Liver (tissue), 9 donors: ENCODE results near the gene RAD51B. TPM values are rescaled to one million over a fixed set of nuclear protein-coding genes. Genes with fewer than 3 reads are reported as not detected.

ENCODE experiments used
- DNase-seq: peaks from one replicate; pipeline ENCODE4 v3.0.0-alpha.2; 2017; ENCODE audit warnings: low spot score
- H3K27ac ChIP-seq, 2 donors: one replicate each; pipeline ENCODE4 v1.7.0; 2013; ENCODE audit warnings: inconsistent platforms in 2 of 2, low read length in 2 of 2, control low read depth in 1 of 2, low read depth in 1 of 2, mild to moderate bottlenecking in 1 of 2
- H3K27me3 ChIP-seq, 4 donors: one replicate each; pipeline versions ENCODE4 v1.6.1 to v1.7.0; 2013; ENCODE audit warnings: low read length in 3 of 4, inconsistent platforms in 1 of 4, mild to moderate bottlenecking in 1 of 4, moderate library complexity in 1 of 4; ENCODE audit not compliant: control insufficient read depth in 4 of 4, insufficient read depth in 4 of 4
- H3K36me3 ChIP-seq, 4 donors: one replicate each; pipeline versions ENCODE4 v1.6.1 to v1.7.0; 2013; ENCODE audit warnings: low read length in 3 of 4, mild to moderate bottlenecking in 3 of 4, low read depth in 1 of 4, moderate library complexity in 1 of 4; ENCODE audit not compliant: control insufficient read depth in 4 of 4, insufficient read depth in 3 of 4
- H3K4me1 ChIP-seq, 4 donors: one replicate each; pipeline versions ENCODE4 v1.6.1 to v1.7.0; 2013; ENCODE audit warnings: low read length in 3 of 4, mild to moderate bottlenecking in 3 of 4, moderate library complexity in 1 of 4; ENCODE audit not compliant: control insufficient read depth in 4 of 4, insufficient read depth in 4 of 4
- H3K4me3 ChIP-seq, 3 donors: one replicate each; pipeline versions ENCODE4 v1.6.1 to v1.7.0; 2013; ENCODE audit warnings: low read length in 3 of 3, control low read depth in 1 of 3, low read depth in 1 of 3, mild to moderate bottlenecking in 1 of 3
- H3K9ac ChIP-seq, 2 donors: one replicate each; pipeline ENCODE4 v1.7.0; 2013; ENCODE audit warnings: low read length in 2 of 2, mild to moderate bottlenecking in 2 of 2, moderate library complexity in 2 of 2, control low read depth in 1 of 2, low read depth in 1 of 2
- H3K9me3 ChIP-seq, 4 donors: one replicate each; pipeline versions ENCODE4 v1.6.1 to v1.7.0; 2013; ENCODE audit warnings: low read length in 3 of 4; ENCODE audit not compliant: control insufficient read depth in 4 of 4
- ATF3 ChIP-seq: IDR thresholded peaks from 2 replicates; pipeline ENCODE4 v1.6.1; 2016; ENCODE audit warnings: antibody characterized with exemption
- CTCF ChIP-seq: fragments of 150-350 bp; IDR thresholded peaks from 2 replicates; pipeline ENCODE4 v1.5.1; 2017; ENCODE audit warnings: improper control_type of control experiment, low read depth, low read length; ENCODE audit not compliant: missing input control
- EGR1 ChIP-seq, 2 donors: IDR thresholded peaks; 2 replicates each; pipeline ENCODE4 v1.6.1; 2016 to 2018; ENCODE audit warnings: antibody characterized with exemption in 2 of 2, low read depth in 2 of 2
- FOXA1 ChIP-seq: IDR thresholded peaks from 2 replicates; pipeline ENCODE4 v1.6.1; 2016; ENCODE audit warnings: antibody characterized with exemption
- FOXA2 ChIP-seq: IDR thresholded peaks from 2 replicates; pipeline ENCODE4 v1.6.1; 2016; ENCODE audit warnings: antibody characterized with exemption
- GABPA ChIP-seq, 2 donors: IDR thresholded peaks in 1 of 2; conservative IDR thresholded peaks in 1 of 2; 2 replicates each; pipeline ENCODE4 v1.6.1; 2016; ENCODE audit warnings: antibody characterized with exemption in 2 of 2, mild to moderate bottlenecking in 1 of 2, moderate library complexity in 1 of 2
- HNF4A ChIP-seq, 2 donors: conservative IDR thresholded peaks; 2 replicates each; pipeline ENCODE4 v1.6.1; 2016; ENCODE audit warnings: antibody characterized with exemption in 2 of 2, mild to moderate bottlenecking in 2 of 2
- JUND ChIP-seq, 2 donors: IDR thresholded peaks; 2 replicates each; pipeline ENCODE4 v1.6.1; 2016; ENCODE audit warnings: antibody characterized with exemption in 2 of 2
- NR2F2 ChIP-seq: IDR thresholded peaks from 2 replicates; pipeline ENCODE4 v1.6.1; 2016; ENCODE audit warnings: antibody characterized with exemption
- RAD21 ChIP-seq, 2 donors: IDR thresholded peaks; 2 replicates each; pipeline ENCODE4 v1.6.1; 2016; ENCODE audit warnings: antibody characterized with exemption in 2 of 2, mild to moderate bottlenecking in 2 of 2
- REST ChIP-seq: IDR thresholded peaks from 2 replicates; pipeline ENCODE4 v1.6.1; 2016; ENCODE audit warnings: antibody characterized with exemption, mild to moderate bottlenecking
- RXRA ChIP-seq, 2 donors: IDR thresholded peaks; 2 replicates each; pipeline ENCODE4 v1.6.1; 2017 to 2018; ENCODE audit warnings: antibody characterized with exemption in 2 of 2, mild to moderate bottlenecking in 1 of 2
- TAF1 ChIP-seq: conservative IDR thresholded peaks from 2 replicates; pipeline ENCODE4 v1.6.1; 2016; ENCODE audit warnings: antibody characterized with exemption, mild to moderate bottlenecking
- YY1 ChIP-seq: IDR thresholded peaks from 2 replicates; pipeline ENCODE4 v1.6.1; 2016; ENCODE audit warnings: antibody characterized with exemption, mild to moderate bottlenecking
- ZBTB33 ChIP-seq: IDR thresholded peaks from 2 replicates; pipeline ENCODE4 v1.6.1; 2016; ENCODE audit warnings: antibody characterized with exemption
- WGBS: extraction: QIAGEN DNeasy Blood & Tissue Kit; methylation state at CpG from one replicate; pipeline ENCODE4 v1.1.7; 2013; 5-methylcytosine and 5-hydroxymethylcytosine counted together
- polyA plus RNA-seq, 2 donors: library from polyadenylated mRNA; stranded (reverse) in 1 of 2; unstranded in 1 of 2; fragments of 200-250 nt in 1 of 2; fragments of >200 nt in 1 of 2; fragmentation: Nextera tagmentation in 1 of 2; extraction: Ambion mirVana in 1 of 2; gene quantifications; one replicate each; pipeline versions ENCODE4 v1.2.1 to v1.2.3, GENCODE V29; 2013 to 2015
- total RNA-seq, 2 donors: library from RNA; depleted of rRNA; stranded (reverse); fragments of >200 nt; gene quantifications; one replicate each; pipeline ENCODE4 v1.2.3, GENCODE V29; 2014
- donor health status: healthy.
- donor health status: healthy.
- donor health status: healthy.
- donor health status: healthy.
- donor health status: healthy.

The RAD51B gene
- total and polyA plus RNA-seq, 4 donors: 0.81 to 12.9 (median 2.4) TPM

- no peaks in the 10 kb centered on the region for H3K27me3 ChIP-seq
- H3K4me3 ChIP-seq: no peak overlapping the region
- no peaks in the 10 kb centered on the region for H3K36me3 ChIP-seq
- no peak for DNase-seq
- H3K4me1 ChIP-seq: peaks cover 0 to 25% (median 2%) of the 10 kb centered on the region in 4 donors
- no peaks in the 10 kb centered on the region for H3K9me3 ChIP-seq
- 93% methylated on average over 6 of the region's 6 CpGs for WGBS
- no peak overlapping the region for H3K27ac ChIP-seq
- H3K9ac ChIP-seq: no peak overlapping the region
- TF ChIP-seq FOXA1 (no peak), GABPA (IDR thresholded peaks at IDR 0.05 in 1 of 2, conservative IDR thresholded peaks at IDR 0.05 in 1 of 2) (no peak), RXRA (IDR thresholded peaks at IDR 0.05) (no peak), EGR1 (IDR thresholded peaks at IDR 0.05; ENCODE audit: low read depth in 2 of 2) (no peak), CTCF (no peak), ATF3 (no peak), FOXA2 (no peak), YY1 (no peak), RAD21 (IDR thresholded peaks at IDR 0.05) (no peak), ZBTB33 (no peak), NR2F2 (no peak)
These were observed 891.2 kb downstream of the RAD51B start for GRCh38 chr14:68710776-68711175.

GRCh38 chr14:68711561-68712309, 892.2 kb downstream of the RAD51B start:
- TF ChIP-seq JUND (IDR thresholded peaks at IDR 0.05) (no peak), FOXA2 (no peak), TAF1 (no peak), RAD21 (IDR thresholded peaks at IDR 0.05) (peak in 1 of 2 donors; percentile 13), REST (no peak), GABPA (IDR thresholded peaks at IDR 0.05 in 1 of 2, conservative IDR thresholded peaks at IDR 0.05 in 1 of 2) (no peak), YY1 (peak; percentile 54), RXRA (IDR thresholded peaks at IDR 0.05) (no peak), HNF4A (conservative IDR thresholded peaks at IDR 0.05) (peak; percentile 8 to 50)
- no peak for DNase-seq
- peak overlapping the region; percentile 18 to 38 for H3K27ac ChIP-seq
- 64% methylated on average over 9 of the region's 9 CpGs for WGBS
- no peak overlapping the region for H3K4me3 ChIP-seq
- no peaks in the 10 kb centered on the region for H3K9me3 ChIP-seq
- no peak overlapping the region for H3K9ac ChIP-seq
- no peaks in the 10 kb centered on the region for H3K36me3 ChIP-seq
- no peaks in the 10 kb centered on the region for H3K27me3 ChIP-seq
- H3K4me1 ChIP-seq: peaks cover 0 to 18% (median 2%) of the 10 kb centered on the region in 4 donors
